ENCODE data around the gene TTI1. TPM values are rescaled to one million over a fixed set of nuclear protein-coding genes. Genes with fewer than 3 reads are reported as not detected.

Gene TTI1
- total RNA-seq, 1 experiment from 2014 or later: 23.1 TPM

DNA sequence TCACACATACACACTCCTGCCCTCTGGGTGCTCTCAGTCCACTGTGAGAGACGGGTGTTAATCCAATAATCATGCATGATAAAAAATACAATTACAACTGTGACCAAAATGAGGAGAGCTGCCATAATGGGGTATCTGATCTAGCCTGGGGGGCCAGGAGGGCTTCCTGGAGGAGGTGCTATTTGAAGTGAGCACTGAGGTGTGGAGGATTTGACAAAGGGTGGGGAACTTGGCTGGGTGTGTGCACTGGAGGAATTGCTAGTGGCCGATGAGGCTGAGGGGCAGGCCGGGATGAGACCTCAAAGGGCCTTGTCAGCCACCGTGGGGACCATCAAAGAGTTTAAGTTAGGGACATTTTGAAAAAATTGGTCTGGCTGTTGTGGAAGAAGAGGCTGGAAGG is 95.6 kb downstream of the TTI1 start:
- no peak for DNase-seq (ENCODE audit: low spot score)

DNA sequence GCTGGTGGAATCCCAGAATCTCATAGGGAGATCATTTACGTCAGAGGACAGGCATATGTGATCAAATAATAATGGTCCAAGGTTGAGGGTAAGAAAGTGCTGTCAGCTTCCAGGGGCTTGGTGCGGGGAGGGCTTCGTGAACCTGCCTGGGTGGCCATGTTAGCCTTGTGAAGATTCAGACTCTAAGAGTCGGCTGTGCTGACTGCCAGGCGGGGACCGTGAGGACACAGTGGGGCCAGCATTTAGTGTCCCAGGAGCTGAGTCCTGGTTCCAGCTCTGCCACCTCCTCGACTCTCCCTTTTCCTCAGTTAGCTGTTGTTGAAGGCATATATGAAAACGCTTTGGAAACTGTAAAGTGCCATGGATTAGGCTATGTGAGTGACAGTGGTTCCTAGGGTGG is 96.8 kb downstream of the TTI1 start:
- no peak for DNase-seq (ENCODE audit: low spot score)

DNA sequence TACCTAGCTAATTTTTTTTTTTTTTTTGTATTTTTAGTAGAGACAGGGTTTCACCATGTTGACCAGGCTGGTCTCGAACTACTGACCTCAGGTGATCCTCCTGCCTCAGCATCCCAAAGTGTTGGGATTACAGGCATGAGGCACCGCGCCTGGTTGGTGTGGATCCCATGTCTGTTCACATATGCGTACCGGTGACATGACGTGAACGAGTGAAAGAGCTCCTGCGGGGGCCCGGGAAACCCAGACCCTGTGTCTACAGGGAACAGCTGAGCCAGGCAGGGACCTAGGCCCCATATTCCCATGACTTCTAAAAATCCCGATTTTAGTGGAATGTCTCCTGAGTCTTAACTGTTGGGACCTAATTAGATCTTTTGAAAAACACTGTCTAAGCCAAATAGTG is 97.2 kb downstream of the TTI1 start:
- DNase-seq (ENCODE audit: low spot score): no peak

DNA sequence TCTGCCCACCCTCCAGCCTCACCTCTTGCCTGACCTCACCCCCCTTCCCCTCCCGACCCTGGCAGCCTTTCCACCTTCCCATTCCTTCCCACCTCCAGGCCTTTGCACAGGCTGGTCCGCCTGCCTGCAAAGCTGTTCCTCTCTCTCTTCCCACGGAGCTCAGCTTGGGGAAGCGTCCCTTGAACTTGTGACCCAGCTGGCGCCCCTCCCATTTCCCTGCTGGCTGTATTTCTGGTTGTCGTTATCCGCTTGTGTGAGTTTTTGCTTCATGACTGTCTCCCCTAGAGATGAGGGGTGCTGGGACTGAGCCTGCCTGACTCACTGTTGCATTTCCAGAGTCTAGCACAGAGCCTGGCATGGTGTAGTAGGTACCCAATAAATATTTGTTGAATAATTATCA is 97.8 kb downstream of the TTI1 start:
- no peak for DNase-seq (ENCODE audit: low spot score)

DNA sequence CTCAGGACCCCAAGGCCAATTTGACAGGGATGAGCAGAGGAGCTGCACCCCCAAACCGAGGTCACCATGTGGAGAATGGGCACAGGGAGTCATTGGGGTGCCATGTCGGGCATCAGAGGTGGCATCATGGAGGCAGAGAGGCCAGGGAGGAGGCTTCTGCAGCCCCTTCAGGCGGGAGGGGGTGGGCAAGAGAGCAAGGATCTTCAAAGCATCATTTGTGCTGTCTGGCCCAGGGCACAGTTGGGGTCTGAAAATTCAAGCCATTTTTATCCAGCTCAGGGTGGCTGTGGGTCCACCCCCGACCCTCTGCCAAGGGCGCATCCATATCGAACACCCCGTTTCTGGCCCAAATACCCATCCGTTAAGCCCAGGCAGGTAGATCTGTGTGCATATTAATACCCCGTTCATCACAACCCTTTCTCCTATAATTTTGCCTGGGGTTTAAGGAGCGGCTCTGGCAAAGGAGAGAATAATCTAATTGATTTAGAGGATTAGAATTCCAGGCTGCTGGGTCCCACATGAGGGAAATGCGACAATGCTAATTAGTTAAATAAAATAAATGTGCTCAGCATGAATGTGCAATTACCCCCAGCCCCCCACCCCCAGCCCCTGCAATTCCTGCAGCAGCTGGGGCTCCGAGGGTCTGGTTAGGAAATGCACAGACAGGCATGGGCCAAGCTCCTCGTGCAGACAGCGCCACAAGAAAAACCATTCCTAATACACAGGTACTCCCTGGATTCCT is 98.5 kb downstream of the TTI1 start:
- no peak for DNase-seq (ENCODE audit: low spot score)

DNA sequence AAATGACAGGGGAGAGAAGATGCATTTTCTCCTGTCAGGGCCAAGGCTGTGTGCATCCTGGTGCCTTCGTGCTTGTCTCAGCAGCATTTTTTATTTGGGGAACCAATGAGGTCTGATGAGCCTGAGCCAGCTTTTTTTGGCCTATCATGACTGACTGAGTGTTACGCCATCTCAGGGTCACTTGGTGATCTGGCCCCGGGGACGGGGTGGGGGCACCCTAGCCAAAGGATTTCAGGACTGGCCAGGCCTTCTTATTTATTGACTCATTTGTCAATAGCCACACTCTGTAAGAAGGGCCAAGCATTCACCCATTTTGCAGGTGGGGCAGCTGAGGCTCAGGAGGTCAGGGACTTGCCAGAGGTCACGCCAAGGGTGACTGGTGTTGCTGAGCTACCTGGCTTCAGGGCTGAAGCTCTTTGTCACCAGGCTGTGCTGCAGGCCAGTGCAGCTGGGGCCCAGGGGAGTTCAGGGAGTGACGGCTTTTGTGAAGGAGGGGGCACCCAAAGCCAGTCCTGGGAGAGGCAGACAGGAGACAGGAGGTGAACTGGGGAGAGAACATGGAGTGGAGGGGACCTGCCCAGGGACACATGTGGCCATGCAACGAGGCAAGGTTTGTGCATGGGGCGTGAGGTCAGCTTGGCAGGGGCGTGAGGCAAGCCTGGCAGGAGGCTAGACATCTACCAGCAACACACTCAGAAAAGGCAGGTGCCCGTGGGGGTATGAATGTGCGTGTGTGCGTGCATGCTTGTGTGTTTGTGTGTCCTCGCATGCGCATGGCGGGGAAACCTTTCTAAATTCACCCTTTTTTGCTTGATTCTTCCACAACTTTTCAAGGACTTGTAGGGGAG is 99.2 kb downstream of the TTI1 start:
- DNase-seq (ENCODE audit: low spot score): no peak

Other genes starting within 250 kb of the TTI1 start
- gene VSTM2L, start 130.3 kb downstream of the TTI1 start, total RNA-seq (2014; rRNA removed; shearing (Covaris generic)): 0.24 and 1.4 TPM in 2 replicates
- gene RPRD1B, start 290 bp upstream of the TTI1 start, total RNA-seq (2014; rRNA removed; shearing (Covaris generic)): 13.5 and 17.9 TPM in 2 replicates
- 13.9 and 27.0 TPM in 2 replicates for gene TGM2, start 131.8 kb upstream of the TTI1 start, total RNA-seq (2014; rRNA removed; shearing (Covaris generic))
- 0.57 and 0.69 TPM in 2 replicates for gene KIAA1755, start 227.3 kb upstream of the TTI1 start, total RNA-seq (2014; rRNA removed; shearing (Covaris generic))